ENCODE results near the gene PDILT.

The PDILT gene

DNA sequence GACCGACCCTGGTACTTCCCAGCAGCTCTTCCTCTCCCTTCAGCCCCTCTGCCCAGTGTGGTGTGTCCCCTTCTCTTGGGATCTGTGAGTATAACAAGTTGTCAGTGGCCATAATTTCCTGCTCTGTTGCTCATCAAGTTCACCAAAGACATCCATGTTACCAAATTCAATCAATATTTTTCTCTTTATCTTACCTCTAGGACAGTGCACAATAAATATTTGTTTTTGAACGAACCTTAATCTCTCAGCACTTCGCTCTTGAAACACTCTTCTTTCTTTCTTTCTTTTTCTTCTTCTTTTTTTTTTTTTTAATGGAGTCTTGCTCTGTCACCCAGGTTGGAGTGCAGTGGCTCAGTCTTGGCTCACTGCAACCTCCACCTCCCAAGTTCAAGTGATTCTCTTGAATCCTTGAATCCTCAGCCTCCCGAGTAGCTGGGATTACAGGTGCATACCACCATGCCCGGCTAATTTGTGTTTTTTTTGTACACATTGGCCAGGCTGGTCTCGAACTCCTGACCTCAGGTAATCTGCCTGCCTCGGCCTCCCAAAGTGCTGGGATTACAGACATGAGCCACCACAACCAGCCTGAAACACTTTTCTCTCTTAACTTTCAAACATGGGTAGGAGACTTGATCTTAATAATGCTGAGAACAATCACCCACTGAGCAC is 49.3 kb downstream of the PDILT start:
- no peaks in the 10 kb centered on the region for H3K36me3 ChIP-seq (ENCODE audit: control insufficient read depth, insufficient read depth, low read length)
- H3K9me3 ChIP-seq (ENCODE audit: control insufficient read depth, low read length), result no peaks in the 10 kb centered on the region
- H2AFZ ChIP-seq, result no peak overlapping the region
- H3K27me3 ChIP-seq (ENCODE audit: control insufficient read depth, insufficient read depth, low read length), result no peaks in the 10 kb centered on the region
- no peak overlapping the region for H3K27ac ChIP-seq
- H3K4me1 ChIP-seq, result no peaks in the 10 kb centered on the region
- H3K9ac ChIP-seq, result no peak overlapping the region
- TF ChIP-seq, protein P1, sequence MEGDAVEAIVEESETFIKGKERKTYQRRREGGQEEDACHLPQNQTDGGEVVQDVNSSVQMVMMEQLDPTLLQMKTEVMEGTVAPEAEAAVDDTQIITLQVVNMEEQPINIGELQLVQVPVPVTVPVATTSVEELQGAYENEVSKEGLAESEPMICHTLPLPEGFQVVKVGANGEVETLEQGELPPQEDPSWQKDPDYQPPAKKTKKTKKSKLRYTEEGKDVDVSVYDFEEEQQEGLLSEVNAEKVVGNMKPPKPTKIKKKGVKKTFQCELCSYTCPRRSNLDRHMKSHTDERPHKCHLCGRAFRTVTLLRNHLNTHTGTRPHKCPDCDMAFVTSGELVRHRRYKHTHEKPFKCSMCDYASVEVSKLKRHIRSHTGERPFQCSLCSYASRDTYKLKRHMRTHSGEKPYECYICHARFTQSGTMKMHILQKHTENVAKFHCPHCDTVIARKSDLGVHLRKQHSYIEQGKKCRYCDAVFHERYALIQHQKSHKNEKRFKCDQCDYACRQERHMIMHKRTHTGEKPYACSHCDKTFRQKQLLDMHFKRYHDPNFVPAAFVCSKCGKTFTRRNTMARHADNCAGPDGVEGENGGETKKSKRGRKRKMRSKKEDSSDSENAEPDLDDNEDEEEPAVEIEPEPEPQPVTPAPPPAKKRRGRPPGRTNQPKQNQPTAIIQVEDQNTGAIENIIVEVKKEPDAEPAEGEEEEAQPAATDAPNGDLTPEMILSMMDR (IDR thresholded peaks at IDR 0.05), result no peak
- no peak overlapping the region for H3K4me3 ChIP-seq (ENCODE audit: low read depth, low read length)
- H3K4me2 ChIP-seq (ENCODE audit: low read length), result no peak overlapping the region
- H3K79me2 ChIP-seq, result no peaks in the 10 kb centered on the region

GRCh38 chr16:20353379-20353778 is 51.2 kb downstream of the PDILT start:
- Histone ChIP-seq H3K4me3 (ENCODE audit: low read depth, low read length) (no peak overlapping the region), H3K79me2 (no peaks in the 10 kb centered on the region), H2AFZ (no peak overlapping the region), H3K9ac (no peak overlapping the region), H3K4me1 (no peaks in the 10 kb centered on the region), H3K9me3 (ENCODE audit: control insufficient read depth, low read length) (no peaks in the 10 kb centered on the region), H3K27me3 (ENCODE audit: control insufficient read depth, insufficient read depth, low read length) (no peaks in the 10 kb centered on the region), H3K36me3 (ENCODE audit: control insufficient read depth, insufficient read depth, low read length) (no peaks in the 10 kb centered on the region), H3K4me2 (ENCODE audit: low read length) (no peak overlapping the region), H3K27ac (no peak overlapping the region)
- TF ChIP-seq, protein P1 (IDR thresholded peaks at IDR 0.05), result no peak

DNA sequence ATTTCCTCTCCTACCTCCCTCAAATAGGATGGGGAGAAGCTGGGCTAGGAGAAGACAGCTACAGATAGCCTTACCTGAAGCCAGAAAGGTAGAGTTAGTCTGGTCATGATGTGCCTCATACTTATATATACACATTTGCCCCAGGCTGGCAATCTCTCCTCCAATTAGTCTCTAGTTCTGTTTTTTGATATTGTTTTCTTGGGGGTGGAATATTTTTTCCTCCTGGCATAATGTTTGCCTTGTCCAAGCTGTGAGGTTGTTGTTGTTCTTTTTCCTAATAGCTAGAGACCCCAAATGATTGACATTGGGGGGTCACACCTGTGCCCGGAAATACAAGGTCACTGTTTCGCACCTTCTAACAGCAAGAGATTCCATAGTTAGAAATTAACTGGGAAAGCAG is 51.9 kb downstream of the PDILT start, which contains the start of gene UMOD:
TSS of gene UMOD (minus strand) at position 101 of the 400 bp plus-strand sequence. CDS start 1,978 bp downstream, outside the sequence.
- Histone ChIP-seq H3K36me3 (ENCODE audit: control insufficient read depth, insufficient read depth, low read length) (no peaks in the 10 kb centered on the region), H3K4me1 (no peaks in the 10 kb centered on the region), H3K4me3 (ENCODE audit: low read depth, low read length) (no peak within 1 kb of the TSS), H3K9ac (no peak within 1 kb of the TSS), H3K27me3 (ENCODE audit: control insufficient read depth, insufficient read depth, low read length) (no peaks in the 10 kb centered on the region), H3K27ac (no peak within 1 kb of the TSS), H3K4me2 (ENCODE audit: low read length) (no peak within 1 kb of the TSS), H3K79me2 (no peaks in the 10 kb centered on the region), H3K9me3 (ENCODE audit: control insufficient read depth, low read length) (no peaks in the 10 kb centered on the region), H2AFZ (no peak within 1 kb of the TSS)
- TF ChIP-seq, protein P1 (IDR thresholded peaks at IDR 0.05), result no peak

- H3K4me3 ChIP-seq (ENCODE audit: low read depth, low read length), result no peak overlapping the region
- no peak overlapping the region for H2AFZ ChIP-seq
- no peaks in the 10 kb centered on the region for H3K36me3 ChIP-seq (ENCODE audit: control insufficient read depth, insufficient read depth, low read length)
- TF ChIP-seq, protein P1 (IDR thresholded peaks at IDR 0.05), result no peak
- H3K9me3 ChIP-seq (ENCODE audit: control insufficient read depth, low read length), result no peaks in the 10 kb centered on the region
- no peak overlapping the region for H3K27ac ChIP-seq
- no peaks in the 10 kb centered on the region for H3K27me3 ChIP-seq (ENCODE audit: control insufficient read depth, insufficient read depth, low read length)
- H3K4me2 ChIP-seq (ENCODE audit: low read length), result no peak overlapping the region
- H3K9ac ChIP-seq, result no peak overlapping the region
- H3K4me1 ChIP-seq, result no peaks in the 10 kb centered on the region
- no peaks in the 10 kb centered on the region for H3K79me2 ChIP-seq
These were observed 54.9 kb downstream of the PDILT start for GRCh38 chr16:20349615-20350014.
